HepG2 (cell line): ENCODE data around the gene NFS1. TPM values are rescaled to one million over a fixed set of nuclear protein-coding genes. Genes with fewer than 3 reads are reported as not detected.
A peak's percentile ranks its signal among the peaks of the same experiment; 100 is the strongest.

Experiments used
- MAFF ChIP-seq: IDR thresholded peaks from 2 replicates; pipeline ENCODE4 v1.6.1; 2011; ENCODE audit warnings: low read depth, low read length, improper control_type of control experiment
- MED8 ChIP-seq: sonication (generic); formaldehyde crosslinking; IDR thresholded peaks from 2 replicates; pipeline ENCODE4 v1.8.1; 2023; ENCODE audit warnings: mild to moderate bottlenecking, missing genetic modification reagents; ENCODE audit not compliant: insufficient replicate concordance
- MXD3 ChIP-seq: IDR thresholded peaks from 2 replicates; pipeline ENCODE4 v1.6.1; 2016; ENCODE audit warnings: mild to moderate bottlenecking, missing biosample characterization, missing genetic modification reagents
- PHF20 ChIP-seq: sonication (generic); formaldehyde crosslinking; IDR thresholded peaks from 2 replicates; pipeline ENCODE4 v1.5.0; 2020; ENCODE audit warnings: mild to moderate bottlenecking, missing genetic modification reagents
- POLR2AphosphoS2 ChIP-seq: IDR thresholded peaks from 2 replicates; pipeline ENCODE4 v1.6.1; 2011; ENCODE audit warnings: low read depth, low read length, improper control_type of control experiment
- RFX5 ChIP-seq: IDR thresholded peaks from 2 replicates; pipeline ENCODE4 v1.6.1; 2011; ENCODE audit warnings: low read depth, low read length, improper control_type of control experiment
- RNF219 ChIP-seq: sonication (generic); formaldehyde crosslinking; IDR thresholded peaks from 2 replicates; pipeline ENCODE4 v1.5.0; 2020; ENCODE audit warnings: mild to moderate bottlenecking, missing genetic modification reagents
- ZKSCAN5 ChIP-seq: sonication (generic); formaldehyde crosslinking; IDR thresholded peaks from 2 replicates; pipeline ENCODE4 v1.5.1; 2020; ENCODE audit warnings: mild to moderate bottlenecking, missing genetic modification reagents
- ZNF18 ChIP-seq: sonication (generic); formaldehyde crosslinking; IDR thresholded peaks from 2 replicates; pipeline ENCODE4 v1.8.0; 2022; ENCODE audit warnings: mild to moderate bottlenecking, missing genetic modification reagents; ENCODE audit not compliant: insufficient replicate concordance
- ZNF329 ChIP-seq: sonication (generic); formaldehyde crosslinking; IDR thresholded peaks from 2 replicates; pipeline ENCODE4 v1.9.0; 2021; ENCODE audit warnings: low read depth, mild to moderate bottlenecking, missing genetic modification reagents
- ZNF577 ChIP-seq: sonication (generic); formaldehyde crosslinking; IDR thresholded peaks from 2 replicates; pipeline ENCODE4 v1.4.0; 2020; ENCODE audit warnings: mild to moderate bottlenecking, low read depth, missing genetic modification reagents, borderline replicate concordance
- polyA plus RNA-seq, 8 experiments: library from polyadenylated mRNA; depleted of rRNA in 3 of 8; stranded (reverse) in 7 of 8; unstranded in 1 of 8; fragments of >200 nt; fragmentation: Illumina TruSeq in 4 of 8; extraction: Trizol in 4 of 8; gene quantifications; 2 replicates each; pipeline versions ENCODE4 v1.2.1 to v1.2.3, GENCODE V29; 2011 to 2016; ENCODE audit warnings: low read depth in 4 of 8, missing spikeins in 1 of 8, mixed read lengths in 1 of 8; ENCODE audit not compliant: insufficient read depth in 1 of 8
- total RNA-seq, 5 experiments: library from RNA; depleted of rRNA; stranded (reverse); fragments of >200 nt; fragmentation: Illumina TruSeq; extraction: Trizol; gene quantifications; 2 replicates each; pipeline ENCODE4 v1.2.3, GENCODE V29; 2016; ENCODE audit warnings: low read depth in 1 of 5

The NFS1 gene
- total and polyA plus RNA-seq, 2 of the 13 experiments (the other 11 are each of a cell fraction or from before 2014, with no cell fraction given) = 65.9 to 88.1 TPM

GRCh38 chr20:35724321-35725230, 25.4 kb upstream of the NFS1 start (continued):
- TF ChIP-seq RNF219 = peak; percentile 27; the same call in 1 of the 2 replicates
- no peak for TF ChIP-seq ZNF329 (CRISPR knock-in tag)
- peak; percentile 12 for TF ChIP-seq ZNF18 (CRISPR knock-in tag)
- peak; percentile 69 for TF ChIP-seq MAFF
- TF ChIP-seq MXD3 (CRISPR knock-in tag) = no peak
- TF ChIP-seq RFX5 = no peak
- TF ChIP-seq ZKSCAN5 (CRISPR knock-in tag) = no peak
- no peak for TF ChIP-seq ZNF577 (CRISPR knock-in tag)
- no peak for TF ChIP-seq MED8 (CRISPR knock-in tag)
- TF ChIP-seq POLR2AphosphoS2 = peak; percentile 93
- TF ChIP-seq PHF20 (CRISPR knock-in tag) = no peak
